Ovary (tissue), 9 donors: ENCODE data around the gene CELF2. TPM values are rescaled to one million over a fixed set of nuclear protein-coding genes. Genes with fewer than 3 reads are reported as not detected.

Source experiments
- DNase-seq, 5 donors: peaks; one replicate each; pipeline ENCODE4 v3.0.0-alpha.2; 2019 to 2020
- H3K27ac ChIP-seq, 2 donors: fragments of 200-600 bp; one replicate each; pipeline versions ENCODE4 v1.5.1 to v1.8.0; 2019 to 2022
- H3K27me3 ChIP-seq: fragments of 200-600 bp; one replicate; pipeline ENCODE4 v1.8.0; 2022
- H3K36me3 ChIP-seq: fragments of 200-600 bp; sonication (generic); one replicate; pipeline ENCODE4 v1.5.1; 2019
- H3K4me1 ChIP-seq: one replicate; pipeline ENCODE4 v1.8.1; 2013; ENCODE audit warnings: mild to moderate bottlenecking, moderate library complexity; ENCODE audit not compliant: insufficient read depth
- H3K4me3 ChIP-seq: fragments of 200-600 bp; sonication (generic); one replicate; pipeline ENCODE4 v1.5.1; 2017
- H3K9me3 ChIP-seq, 2 donors: fragments of 200-600 bp in 1 of 2; sonication (generic) in 1 of 2; one replicate each; pipeline versions ENCODE4 v1.5.1 to v1.8.1; 2013 to 2019; ENCODE audit warnings: mild to moderate bottlenecking in 1 of 2, moderate library complexity in 1 of 2
- EP300 ChIP-seq: sonication (generic); formaldehyde crosslinking; IDR thresholded peaks from one replicate; pipeline ENCODE4 v1.6.1; 2017; ENCODE audit warnings: antibody characterized with exemption
- POLR2A ChIP-seq: fragments of 450-650 bp; IDR thresholded peaks from one replicate; pipeline ENCODE4 v1.6.1; 2017; ENCODE audit warnings: antibody characterized with exemption, mild to moderate bottlenecking, moderate library complexity
- WGBS, 3 donors: extraction: QIAGEN DNeasy Blood & Tissue Kit in 1 of 3; methylation state at CpG; one replicate each; pipeline versions ENCODE4 v1.1.5 to v1.1.7; 2013 to 2017; 5-methylcytosine and 5-hydroxymethylcytosine counted together
- intact Hi-C, 4 donors: fragments of 100-400 bp; cut with DNase I; formaldehyde crosslinking; loops; one replicate each; pipeline versions ENCODE4 v1.11.0 to v1.15.1; 2022 to 2023
- polyA plus RNA-seq, 2 donors: library from polyadenylated mRNA; stranded (reverse); fragments of 200-250 nt in 1 of 2; fragments of 350-450 nt in 1 of 2; fragmentation: Illumina TruSeq in 1 of 2; extraction: RNeasy Lipid Tissue Mini Kit (QIAGEN cat#74804) in 1 of 2; gene quantifications; one replicate each; pipeline ENCODE4 v1.2.3, GENCODE V29; 2013 to 2014
- total RNA-seq, 7 donors: library from RNA; depleted of rRNA in 2 of 7; stranded (reverse); fragments of >200 nt in 2 of 7; fragmentation: NEBNext Ultra II Directional in 3 of 7; extraction: Animal tissue kit (Norgen Biotek cat#: 25700) in 3 of 7; gene quantifications; one replicate each; pipeline versions ENCODE4 v1.1.0 to v1.2.4, GENCODE V29; 2016 to 2023
- TF ChIP-seq, protein P1 (sequence below), 3 donors: fragments of 450-650 bp in 2 of 3; fragments of 200-600 bp in 1 of 3; IDR thresholded peaks; one replicate each; pipeline versions ENCODE4 v1.5.1 to v1.8.0; 2016 to 2022; ENCODE audit warnings: antibody characterized with exemption in 3 of 3, mild to moderate bottlenecking in 1 of 3
- donor health status: DM: no; HTN: no; CAD: no; lungs with moderate emphysema.
- donor health status: DM: no; HTN: no; CAD: no.
- donor health status: Bipolar disorder and iron deficiency.
- donor health status: DM: yes; HTN: yes; CAD: no.
- donor health status: DM: no; HTN: no; CAD: no.
- donor health status: DM: yes; HTN: yes; CAD: no.

The CELF2 gene
- total and polyA plus RNA-seq, 9 donors, result 38.8 to 107 (median 69.0) TPM

DNA sequence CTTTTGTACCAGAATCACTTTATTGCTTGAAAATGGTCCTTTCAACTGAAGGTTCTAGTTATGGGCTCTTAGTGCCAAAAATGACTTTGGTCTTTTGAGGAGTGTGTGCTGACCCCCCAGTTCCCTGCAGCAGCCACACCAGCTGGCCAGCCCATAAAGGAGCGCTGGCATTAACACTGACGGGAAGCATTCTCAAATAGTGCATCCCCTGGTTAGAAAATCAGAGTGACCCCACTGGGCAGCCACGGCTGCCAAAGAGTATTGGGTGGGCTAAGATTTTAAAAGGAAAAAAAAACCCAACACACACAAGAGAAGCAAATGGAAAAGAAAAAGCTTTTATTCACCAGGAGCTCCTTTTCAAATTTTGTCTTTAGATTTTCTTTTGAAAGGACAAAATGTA lies 199.8 kb downstream of the CELF2 start:
- H3K27me3 ChIP-seq, result no peaks in the 10 kb centered on the region
- H3K4me1 ChIP-seq, result no peaks in the 10 kb centered on the region
- 82 to 91% (median 89%) methylated on average over 3 of the region's 3 CpGs for WGBS, 3 donors
- no peak overlapping the region for H3K27ac ChIP-seq
- intact Hi-C loops, result no loop called here
- no peaks in the 10 kb centered on the region for H3K36me3 ChIP-seq
- H3K9me3 ChIP-seq, result no peaks in the 10 kb centered on the region
- no peak overlapping the region for H3K4me3 ChIP-seq
- no peak for DNase-seq
- TF ChIP-seq, protein P1, sequence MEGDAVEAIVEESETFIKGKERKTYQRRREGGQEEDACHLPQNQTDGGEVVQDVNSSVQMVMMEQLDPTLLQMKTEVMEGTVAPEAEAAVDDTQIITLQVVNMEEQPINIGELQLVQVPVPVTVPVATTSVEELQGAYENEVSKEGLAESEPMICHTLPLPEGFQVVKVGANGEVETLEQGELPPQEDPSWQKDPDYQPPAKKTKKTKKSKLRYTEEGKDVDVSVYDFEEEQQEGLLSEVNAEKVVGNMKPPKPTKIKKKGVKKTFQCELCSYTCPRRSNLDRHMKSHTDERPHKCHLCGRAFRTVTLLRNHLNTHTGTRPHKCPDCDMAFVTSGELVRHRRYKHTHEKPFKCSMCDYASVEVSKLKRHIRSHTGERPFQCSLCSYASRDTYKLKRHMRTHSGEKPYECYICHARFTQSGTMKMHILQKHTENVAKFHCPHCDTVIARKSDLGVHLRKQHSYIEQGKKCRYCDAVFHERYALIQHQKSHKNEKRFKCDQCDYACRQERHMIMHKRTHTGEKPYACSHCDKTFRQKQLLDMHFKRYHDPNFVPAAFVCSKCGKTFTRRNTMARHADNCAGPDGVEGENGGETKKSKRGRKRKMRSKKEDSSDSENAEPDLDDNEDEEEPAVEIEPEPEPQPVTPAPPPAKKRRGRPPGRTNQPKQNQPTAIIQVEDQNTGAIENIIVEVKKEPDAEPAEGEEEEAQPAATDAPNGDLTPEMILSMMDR (IDR thresholded peaks at IDR 0.05), result no peak
- TF ChIP-seq POLR2A (no peak), EP300 (no peak)

DNA sequence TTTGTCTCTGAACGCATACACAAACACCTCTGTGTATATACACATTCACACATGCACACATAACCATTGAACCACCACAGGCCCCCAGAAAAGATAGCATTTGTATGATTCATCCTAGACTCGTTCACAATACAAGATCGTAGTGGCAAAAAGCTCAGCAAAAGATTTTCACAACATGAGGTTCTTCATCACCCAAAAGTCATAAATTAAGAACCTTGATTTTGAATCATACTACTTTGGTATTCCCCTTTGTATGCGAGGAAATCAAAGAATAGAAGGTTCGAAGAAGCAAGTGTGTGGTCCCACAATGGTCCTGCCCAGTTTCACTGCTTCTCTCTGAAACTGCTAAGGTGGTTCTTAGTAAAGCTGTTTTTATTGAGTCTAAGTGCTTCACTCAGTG lies 200.7 kb downstream of the CELF2 start:
- intact Hi-C loops, result no loop called here
- Histone ChIP-seq H3K9me3 (no peaks in the 10 kb centered on the region), H3K36me3 (no peaks in the 10 kb centered on the region), H3K27me3 (no peaks in the 10 kb centered on the region), H3K27ac (no peak overlapping the region), H3K4me1 (no peaks in the 10 kb centered on the region), H3K4me3 (no peak overlapping the region)
- TF ChIP-seq POLR2A, result no peak
- no peak for TF ChIP-seq EP300
- TF ChIP-seq, protein P1 (IDR thresholded peaks at IDR 0.05), result no peak
- no peak for DNase-seq
- WGBS, 3 donors, result 71 to 87% (median 85%) methylated on average over 5 of the region's 5 CpGs

DNA sequence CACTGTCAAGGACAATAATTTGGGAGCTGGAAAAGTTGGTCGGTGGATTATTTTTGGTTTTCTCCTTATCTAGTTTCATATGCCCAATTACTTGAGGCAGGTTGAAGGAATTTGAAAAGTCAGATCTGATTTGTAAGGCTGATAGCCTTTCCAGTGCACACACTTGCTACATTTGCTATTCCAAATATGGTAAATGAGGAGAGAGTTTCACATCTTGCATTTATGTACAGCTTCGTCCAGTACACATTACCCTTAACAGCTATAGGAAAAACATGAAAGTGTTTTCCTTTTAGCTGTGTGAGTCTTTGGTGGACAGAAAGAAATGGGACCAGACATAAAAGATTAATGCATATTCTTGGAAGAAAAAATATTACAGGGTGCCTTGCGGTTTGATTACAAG lies 201.8 kb downstream of the CELF2 start:
- TF ChIP-seq EP300 (no peak), POLR2A (no peak)
- TF ChIP-seq, protein P1 (IDR thresholded peaks at IDR 0.05), result no peak
- no peaks in the 10 kb centered on the region for H3K36me3 ChIP-seq
- intact Hi-C loops, result no loop called here
- no peak overlapping the region for H3K4me3 ChIP-seq
- no peaks in the 10 kb centered on the region for H3K27me3 ChIP-seq
- H3K27ac ChIP-seq, result no peak overlapping the region
- H3K4me1 ChIP-seq, result no peaks in the 10 kb centered on the region
- H3K9me3 ChIP-seq, result no peaks in the 10 kb centered on the region
- 69 to 76% (median 74%) methylated on average over 3 of the region's 3 CpGs for WGBS, 3 donors
- DNase-seq, result no peak

DNA sequence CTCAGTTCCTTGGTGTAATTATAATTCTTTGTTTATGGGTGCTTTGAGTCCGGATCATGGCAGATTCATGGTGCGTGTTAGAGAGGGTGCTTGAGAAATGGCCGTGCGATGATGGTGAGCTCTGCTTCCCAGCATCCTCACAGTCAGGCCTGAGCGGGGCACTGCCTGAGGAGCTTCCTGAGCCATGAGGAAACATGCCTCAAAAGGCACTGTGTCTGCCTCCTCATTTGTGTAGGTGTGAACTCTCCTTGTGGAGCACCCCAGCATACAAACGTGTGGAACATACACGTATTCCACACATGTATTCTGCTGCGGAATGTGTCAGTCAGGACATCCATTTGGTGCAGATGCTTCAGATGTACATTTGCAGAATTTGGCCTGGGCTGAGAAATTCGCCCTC lies 205.4 kb downstream of the CELF2 start:
- WGBS, 3 donors, result 88 to 94% (median 89%) methylated on average over 9 of the region's 9 CpGs
- TF ChIP-seq, protein P1 (IDR thresholded peaks at IDR 0.05), result no peak
- TF ChIP-seq EP300, result no peak
- Histone ChIP-seq H3K4me1 (no peaks in the 10 kb centered on the region), H3K36me3 (no peaks in the 10 kb centered on the region), H3K27ac (no peak overlapping the region), H3K27me3 (no peaks in the 10 kb centered on the region), H3K4me3 (no peak overlapping the region), H3K9me3 (no peaks in the 10 kb centered on the region)
- intact Hi-C loops, result no loop called here
- no peak for DNase-seq
